NCI-H526 treated with DMSO at 0.1 percent for 48 hours (cell line): ENCODE data around the gene PROC.
"Not testable (repeated sequence)": the region's sequence is repeated elsewhere in the genome, so short reads cannot be mapped to it uniquely, and the experiment has no call there.

Experiments used
- DNase-seq: peaks from one replicate; lab custom pipeline; 2025; lab: John Stamatoyannopoulos, UW

The PROC gene

DNA sequence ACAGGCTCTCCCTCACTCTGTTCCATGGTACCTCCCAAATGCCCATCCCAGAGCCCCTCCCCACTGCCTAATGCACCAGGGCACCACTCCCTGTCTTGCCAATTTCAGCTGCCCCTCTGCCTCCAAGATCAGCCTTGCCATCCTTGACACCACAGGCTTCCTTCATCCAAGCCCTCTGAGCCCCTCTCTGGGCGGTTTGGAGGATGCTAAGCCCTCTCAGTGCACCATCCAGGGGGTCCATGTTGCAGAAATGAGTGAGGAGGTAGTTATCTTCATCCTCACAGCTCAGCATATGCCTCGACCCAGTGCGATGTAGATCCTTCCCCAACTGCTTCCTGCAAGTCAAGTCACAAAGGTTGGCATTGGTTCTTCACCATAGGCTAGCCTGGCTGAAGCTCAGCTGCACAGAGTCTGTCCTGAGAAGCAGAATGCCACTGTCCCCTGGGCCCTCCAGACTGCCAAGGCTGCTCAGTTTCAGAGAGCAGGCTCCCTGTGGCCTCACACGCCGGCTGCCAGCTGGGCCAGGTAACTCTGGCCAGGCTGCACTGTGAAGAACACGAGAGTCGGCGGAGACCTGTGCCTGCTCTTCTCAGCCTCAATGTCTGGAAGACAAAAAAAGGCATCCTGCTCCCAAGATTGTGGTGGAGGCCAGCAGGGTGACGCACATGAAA, 20.5 kb upstream of the PROC start:
- no peak for DNase-seq

DNA sequence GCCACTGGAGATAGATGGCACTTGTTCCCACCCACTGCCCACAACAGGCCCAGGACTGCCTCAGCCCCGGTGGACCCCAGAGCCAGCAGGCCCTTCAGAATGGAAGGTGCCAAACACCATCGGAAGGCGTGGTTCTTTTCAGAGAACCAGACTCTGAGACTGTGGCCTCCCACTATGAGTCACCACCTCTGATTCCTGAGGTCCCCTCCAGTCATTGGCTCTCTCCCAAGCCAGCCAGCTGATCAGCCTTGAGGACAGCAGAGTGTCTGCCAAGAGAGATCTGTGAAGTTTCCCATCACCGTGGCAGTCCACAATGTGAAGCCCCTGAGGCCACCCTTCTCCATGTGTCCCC, 20.0 kb upstream of the PROC start:
- DNase-seq: no peak

DNA sequence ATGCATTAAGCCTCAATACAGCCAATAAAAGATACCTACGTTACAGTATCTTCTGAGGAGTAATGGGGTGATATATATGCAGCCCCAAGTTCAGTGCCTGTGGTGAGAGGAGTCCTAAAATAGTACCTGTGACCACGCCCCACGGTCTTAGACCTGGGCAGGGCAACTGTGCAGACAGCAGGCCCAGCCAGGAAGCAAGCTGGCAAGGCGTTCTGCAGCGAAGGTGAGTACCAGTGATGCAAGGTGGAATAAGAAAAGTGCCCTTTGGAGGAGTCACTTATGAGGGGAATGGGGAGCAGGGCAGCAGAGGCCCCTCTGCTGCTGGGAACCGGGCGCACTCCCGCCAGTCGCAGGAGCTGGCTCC, 17.7 kb upstream of the PROC start:
- DNase-seq: no peak

DNA sequence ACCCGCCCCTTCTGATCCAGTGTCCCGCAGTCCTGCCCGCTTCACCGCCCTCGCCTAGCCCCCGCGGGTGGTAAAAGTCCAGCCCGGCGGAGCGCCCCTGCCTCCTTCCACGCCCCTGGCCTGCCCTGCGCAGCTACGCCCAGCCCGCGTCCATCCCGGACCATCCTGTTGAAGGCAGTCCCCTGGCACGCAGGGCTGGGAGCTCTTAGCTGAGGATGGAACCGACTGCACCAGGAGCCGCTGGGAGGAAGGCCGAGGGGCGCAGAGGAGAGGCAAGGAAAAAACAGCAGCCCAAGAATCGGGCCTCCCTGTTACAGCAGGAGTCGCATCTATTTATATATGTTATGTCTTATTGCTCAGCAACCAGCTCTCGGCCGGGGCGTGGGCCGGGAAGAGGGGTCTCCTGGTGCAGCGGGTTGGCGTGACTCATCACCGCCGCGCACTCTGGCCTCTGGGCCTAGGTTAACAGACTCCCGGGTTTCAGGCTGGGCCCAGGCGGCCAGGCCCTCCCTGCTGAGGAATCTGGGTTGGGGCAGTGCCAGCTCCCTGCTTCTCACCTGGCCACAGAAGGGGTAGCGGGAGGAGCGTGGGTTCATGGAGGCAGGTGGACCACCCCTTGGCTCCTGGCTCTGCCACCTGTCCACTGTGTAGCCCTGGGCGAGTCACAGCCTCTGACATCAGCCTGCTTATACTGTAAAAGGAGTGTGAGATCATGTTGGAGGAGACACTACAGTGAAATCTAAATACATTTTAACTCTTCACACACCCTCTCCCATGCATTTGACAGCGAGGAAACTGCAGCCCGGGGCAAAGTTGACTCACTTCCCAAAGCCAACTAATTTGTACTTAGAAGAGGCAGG, 17.1 kb upstream of the PROC start:
- DNase-seq: no peak

GRCh38 chr2:127401757-127402695, 16.2 kb upstream of the PROC start:
- no peak for DNase-seq

DNA sequence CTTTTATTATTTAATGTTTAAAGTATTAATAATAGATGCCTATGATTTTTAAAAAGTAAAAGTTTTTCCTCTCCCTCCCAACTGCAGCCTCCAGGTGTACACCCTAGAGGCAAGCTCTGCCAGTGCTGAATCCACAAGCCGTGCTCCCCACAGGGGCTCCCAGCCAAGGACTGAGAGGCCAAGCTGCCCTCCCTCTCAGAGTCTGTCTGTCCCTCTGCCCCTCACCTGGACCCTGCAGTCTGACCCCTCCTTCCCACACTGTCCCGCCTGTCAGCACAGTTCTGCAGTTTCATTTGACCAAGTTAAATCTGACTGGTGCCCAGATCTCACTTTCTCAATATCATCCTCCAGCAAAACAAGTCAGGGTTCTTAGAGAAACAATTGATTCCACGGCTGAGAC, 14.8 kb upstream of the PROC start:
- DNase-seq: no peak

- no peak for DNase-seq
Observed at GRCh38 chr2:127404466-127405254, 13.6 kb upstream of the PROC start.

- DNase-seq: no peak
Observed at GRCh38 chr2:127405255-127405610, 13.0 kb upstream of the PROC start.

DNA sequence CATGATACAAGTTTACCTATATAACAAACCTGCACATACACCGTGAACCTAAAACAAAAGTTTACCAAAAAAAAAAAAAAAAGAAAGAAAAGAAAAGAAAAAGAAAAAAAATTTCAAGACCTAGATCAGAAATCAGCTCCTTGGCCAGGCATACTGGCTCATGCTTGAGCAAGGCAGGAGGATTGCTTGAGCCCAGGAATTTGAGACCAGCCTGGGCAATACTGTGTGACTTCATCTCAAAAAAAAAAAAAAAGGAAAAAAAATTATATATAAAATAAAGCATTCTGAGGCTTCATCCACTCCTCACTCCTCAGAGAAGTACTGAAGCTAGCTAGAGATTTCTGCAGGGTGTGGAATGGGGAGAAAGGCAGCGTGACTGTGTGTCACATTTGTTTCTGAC, 11.8 kb upstream of the PROC start:
- DNase-seq: no peak

DNA sequence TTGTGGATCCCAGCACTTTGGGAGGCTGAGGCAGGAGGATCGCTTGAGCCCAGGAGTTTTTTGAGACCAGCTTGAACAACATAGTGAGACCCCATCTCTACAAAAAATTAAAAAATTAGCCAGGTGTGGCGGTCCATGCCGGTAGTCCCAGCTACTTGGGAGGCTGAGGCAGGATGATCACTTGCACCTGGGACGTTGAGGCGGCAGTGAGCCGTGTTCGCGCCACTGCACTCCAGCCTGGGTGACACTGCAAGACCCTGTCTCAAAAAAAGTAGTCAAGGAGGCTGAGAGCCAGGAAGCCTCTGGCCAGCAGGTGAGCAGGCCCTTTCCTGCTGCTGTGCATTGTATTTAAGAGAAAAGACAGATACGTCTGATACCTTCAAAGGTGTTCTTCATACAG, 11.1 kb upstream of the PROC start:
- no peak for DNase-seq

DNA sequence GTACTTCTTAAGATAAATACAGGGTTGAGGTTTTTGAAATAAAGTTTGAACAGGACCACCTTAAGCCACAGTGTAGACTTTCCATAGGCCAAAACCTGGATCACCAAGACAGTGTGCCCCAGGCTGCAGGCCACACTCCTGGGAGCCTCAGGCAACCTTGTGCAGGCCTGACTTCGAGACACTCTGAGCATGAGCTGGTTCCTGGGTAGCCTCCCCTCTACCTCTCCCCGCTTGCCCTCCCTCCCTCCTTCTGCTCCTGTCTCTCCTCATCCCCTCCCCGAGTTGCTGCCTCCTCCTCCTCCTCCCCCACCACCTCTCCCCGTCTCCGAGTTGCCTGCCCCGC, 10.6 kb upstream of the PROC start:
- no peak for DNase-seq

DNA sequence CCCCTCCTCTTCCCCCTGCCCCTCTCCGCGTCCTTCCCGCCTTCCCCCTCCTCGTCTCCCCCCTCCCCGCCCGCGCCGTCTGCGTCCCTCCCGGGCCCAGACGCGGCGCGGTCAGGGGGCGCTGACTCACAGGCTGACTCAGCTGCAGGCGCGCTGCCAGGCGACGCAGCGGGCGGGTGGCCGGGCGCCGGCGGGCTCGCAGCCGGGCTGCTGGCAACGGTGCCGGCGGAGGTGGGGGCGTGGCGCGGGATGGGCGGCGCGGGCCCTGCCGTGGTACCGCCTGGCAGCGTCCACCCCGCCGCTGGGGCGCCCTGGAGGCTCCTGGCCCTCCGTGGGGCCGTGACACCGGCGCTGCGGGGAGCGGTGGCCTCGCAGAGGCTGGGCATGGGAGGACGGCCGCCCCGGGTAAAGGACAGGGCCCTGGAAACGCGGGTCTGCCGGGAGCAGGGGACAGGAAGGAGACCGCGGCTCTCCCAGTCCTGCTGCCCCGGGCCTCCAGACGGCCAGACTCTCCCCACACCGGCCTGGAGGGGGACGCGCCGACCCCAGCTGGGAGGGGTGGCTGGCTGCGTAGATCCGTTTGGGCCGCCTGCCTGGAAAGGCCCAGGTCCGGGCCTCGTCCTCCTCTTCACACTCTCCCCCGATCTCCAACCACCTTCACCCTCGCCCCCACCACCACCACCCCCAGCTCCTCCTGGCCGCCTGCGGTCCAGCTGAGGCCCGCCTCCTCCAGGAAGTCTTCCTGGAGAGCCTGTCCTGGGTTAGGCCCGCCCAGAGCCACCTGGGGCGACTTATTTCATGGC, 10.0 kb upstream of the PROC start:
- peak; percentile 59 for DNase-seq

GRCh38 chr2:127408807-127409099, 9.5 kb upstream of the PROC start:
- DNase-seq: no peak

DNA sequence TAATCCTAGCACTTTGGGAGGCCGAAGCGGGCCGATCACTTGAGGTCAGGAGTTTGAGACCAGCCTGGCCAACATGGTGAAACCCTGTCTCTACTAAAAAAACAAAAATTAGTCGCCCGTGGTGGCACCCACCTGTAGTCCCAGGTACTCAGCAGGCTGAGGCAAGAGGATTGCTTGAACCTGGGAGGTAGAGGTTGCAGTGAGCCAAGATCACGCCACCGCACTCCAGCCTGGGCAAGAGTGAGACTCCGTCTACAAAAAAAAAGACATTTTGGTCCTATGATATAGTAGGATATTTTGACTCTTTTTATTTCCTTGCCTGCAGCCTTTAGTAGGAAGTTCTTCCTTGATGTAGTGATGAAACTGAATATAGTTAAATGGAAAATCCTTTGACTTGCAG, 8.5 kb upstream of the PROC start:
- DNase-seq: not testable (repeated sequence)

DNA sequence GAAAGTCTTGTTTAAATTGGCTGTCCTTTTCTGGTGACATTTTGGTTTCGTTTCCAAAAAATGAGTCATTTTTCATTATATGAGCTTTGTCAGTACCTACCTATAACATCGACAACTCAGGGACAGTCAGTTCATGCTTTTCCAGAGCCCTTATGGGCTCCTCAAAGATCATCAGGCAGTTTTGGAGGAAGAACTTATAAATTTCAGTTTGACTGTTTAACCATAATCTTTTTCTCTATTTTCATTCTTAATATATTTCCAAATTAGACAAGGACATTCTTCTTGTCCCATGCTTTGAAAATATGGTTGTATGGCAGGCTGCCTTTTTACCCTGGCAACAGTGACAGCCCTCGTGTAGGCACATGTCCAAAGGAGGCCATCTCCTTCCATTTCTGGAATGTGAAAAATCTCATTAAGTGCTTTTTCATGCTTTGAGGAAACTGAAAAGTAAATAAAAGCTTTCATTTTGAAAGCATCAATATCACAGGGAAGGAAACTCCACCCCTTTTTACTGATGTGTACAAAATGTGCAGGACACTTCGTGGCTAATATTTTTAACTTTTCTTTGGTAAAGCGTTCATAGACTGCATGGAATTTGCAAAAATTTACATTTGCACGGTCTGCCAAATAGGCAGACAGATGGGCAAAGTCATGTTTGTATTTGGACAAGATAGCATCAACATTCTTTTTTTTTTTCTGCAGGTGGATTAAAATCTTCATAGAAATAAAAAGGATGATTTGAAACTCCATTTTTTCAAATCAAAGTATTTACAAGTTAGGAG, 7.2 kb upstream of the PROC start:
- no peak for DNase-seq

- DNase-seq: no peak
Observed at GRCh38 chr2:127411653-127412369, 6.4 kb upstream of the PROC start.

DNA sequence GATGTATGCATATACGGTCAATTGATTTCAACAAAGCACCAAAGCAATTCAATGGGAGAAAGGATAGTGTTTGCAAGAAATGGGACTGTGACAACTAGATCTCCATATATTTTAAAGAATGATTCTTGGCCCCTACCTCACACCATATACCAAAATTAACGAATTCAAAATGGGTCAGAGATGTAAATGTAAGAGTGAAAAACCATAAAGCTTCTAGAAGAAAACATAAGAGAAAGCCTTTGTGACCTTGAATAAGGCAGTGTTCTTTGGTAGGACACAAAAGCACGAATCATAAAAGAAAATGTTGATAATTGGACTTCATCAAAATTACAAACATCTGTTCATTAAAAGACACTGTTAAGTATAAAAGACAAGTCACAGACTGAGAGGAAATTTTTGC, 5.0 kb upstream of the PROC start:
- no peak for DNase-seq

GRCh38 chr2:127413782-127414637, 4.2 kb upstream of the PROC start:
- DNase-seq: no peak
